HCT116 (cell line): Measurements from ENCODE around the gene PRKACG. TPM values are rescaled to one million over a fixed set of nuclear protein-coding genes. Genes with fewer than 3 reads are reported as not detected.

Experiments used
- ATAC-seq: fragments of 200-7000 bp; cut with Tn5 transposase; 2 replicates; pipeline ENCODE4 v1.9.1; 2020; ENCODE audit warnings: mild to moderate bottlenecking, moderate library complexity
- BruUV-seq: library from RNA; stranded (reverse); fragments of 400-500 nt; replicated peaks from 2 replicates; lab custom pipeline; 2021; lab: Mats Ljungman, UMichigan
- CTCF ChIA-PET: fragments of 300-600 bp; sonication (Branson Sonifier 250); formaldehyde crosslinking; loops from one replicate; lab custom pipeline; 2021; ENCODE audit warnings: antibody characterized with exemption; lab: Charles Lee
- POLR2A ChIA-PET: fragments of 300-600, 350-600 bp; sonication (Branson Sonifier 250); formaldehyde crosslinking; loops from one replicate; lab custom pipeline; 2021; ENCODE audit warnings: antibody characterized with exemption; lab: Charles Lee
- RAD21 ChIA-PET, 2 experiments: fragments of 300-600 bp; sonication (Branson Sonifier 250); formaldehyde crosslinking; loops; one replicate each; lab custom pipeline; 2023; ENCODE audit warnings: low total read pairs in 2 of 2; ENCODE audit not compliant: uncharacterized antibody in 2 of 2, unreplicated experiment in 2 of 2, low non-redundant PET in 1 of 2; lab: Charles Lee
- DNase-seq: peaks from one replicate; pipeline ENCODE4 v3.0.0-alpha.2; 2010; ENCODE audit warnings: low read depth, low spot score
- H2AFZ ChIP-seq: fragments of 200-600 bp; shearing (Covaris generic), sonication (generic); 2 replicates; pipeline ENCODE4 v1.6.1; 2017; ENCODE audit warnings: low read depth, mixed run types, mixed read lengths, antibody characterized with exemption, low read length; ENCODE audit not compliant: poor library complexity, severe bottlenecking
- H3K27ac ChIP-seq: 2 replicates; pipeline ENCODE4 v1.5.1; 2012; ENCODE audit warnings: low read depth, low read length
- H3K27me3 ChIP-seq: fragments of 200-600 bp; sonication (generic); 2 replicates; pipeline ENCODE4 v1.6.1; 2016; ENCODE audit warnings: mixed run types, low read length, mixed read lengths; ENCODE audit not compliant: insufficient read depth
- H3K36me3 ChIP-seq, 2 experiments: fragments of 200-500 bp in 1 of 2; fragments of 200-600 bp in 1 of 2; sonication (Bioruptor generic) in 1 of 2; sonication (generic) in 1 of 2; 2 replicates each; pipeline versions ENCODE4 v1.5.1 to v1.6.1; 2014 to 2016; ENCODE audit warnings: low read length in 2 of 2, inconsistent platforms in 1 of 2, mixed read lengths in 1 of 2, mixed run types in 1 of 2; ENCODE audit not compliant: insufficient read depth in 2 of 2, control insufficient read depth in 1 of 2
- H3K4me1 ChIP-seq, 2 experiments: fragments of 200-600 bp in 1 of 2; sonication (generic) in 1 of 2; 2 replicates each; pipeline versions ENCODE4 v1.5.1 to v1.6.1; 2012 to 2017; ENCODE audit warnings: low read length in 2 of 2, inconsistent platforms in 1 of 2, mild to moderate bottlenecking in 1 of 2, mixed read lengths in 1 of 2, mixed run types in 1 of 2, moderate library complexity in 1 of 2; ENCODE audit not compliant: insufficient read depth in 2 of 2, control insufficient read depth in 1 of 2
- H3K4me2 ChIP-seq: fragments of 200-600 bp; sonication (generic); 2 replicates; pipeline ENCODE4 v1.6.1; 2017; ENCODE audit warnings: mixed run types, low read length, mixed read lengths
- H3K4me3 ChIP-seq, 2 experiments: fragments of 200-600 bp in 1 of 2; sonication (generic) in 1 of 2; replicated peaks in 1 of 2; 2 replicates each; pipeline ENCODE4 v1.5.1; 2011 to 2016; ENCODE audit warnings: low read length in 2 of 2, control low read depth in 1 of 2, low read depth in 1 of 2, mild to moderate bottlenecking in 1 of 2, mixed read lengths in 1 of 2, mixed run types in 1 of 2
- H3K79me2 ChIP-seq: fragments of 200-600 bp; sonication (generic); 2 replicates; pipeline ENCODE4 v1.6.1; 2017; ENCODE audit warnings: mild to moderate bottlenecking, mixed run types, low read length, moderate library complexity, mixed read lengths; ENCODE audit not compliant: insufficient read depth
- H3K9ac ChIP-seq: fragments of 200-600 bp; sonication (generic); 2 replicates; pipeline ENCODE4 v1.6.1; 2016; ENCODE audit warnings: low read length, mixed read lengths
- H3K9me2 ChIP-seq: fragments of 200-600 bp; sonication (generic), shearing (Covaris generic); 2 replicates; pipeline ENCODE4 v1.6.1; 2017; ENCODE audit warnings: mixed run types, mild to moderate bottlenecking, moderate library complexity; ENCODE audit not compliant: insufficient read depth
- H3K9me3 ChIP-seq, 2 experiments: fragments of 200-500 bp in 1 of 2; fragments of 200-600 bp in 1 of 2; sonication (Bioruptor generic) in 1 of 2; sonication (generic) in 1 of 2; 2 replicates each; pipeline ENCODE4 v1.6.1; 2014 to 2017; ENCODE audit warnings: low read length in 2 of 2, mixed read lengths in 2 of 2, inconsistent platforms in 1 of 2, low read depth in 1 of 2, mild to moderate bottlenecking in 1 of 2, mixed run types in 1 of 2, moderate library complexity in 1 of 2; ENCODE audit not compliant: control insufficient read depth in 1 of 2, insufficient read depth in 1 of 2
- H4K20me1 ChIP-seq: fragments of 200-600 bp; sonication (generic), shearing (Covaris generic); 2 replicates; pipeline ENCODE4 v1.6.1; 2017; ENCODE audit warnings: mixed run types, mild to moderate bottlenecking, moderate library complexity; ENCODE audit not compliant: insufficient read depth
- CBX3 ChIP-seq: IDR thresholded peaks from 2 replicates; pipeline ENCODE4 v1.6.1; 2012; ENCODE audit warnings: low read depth
- CEBPB ChIP-seq: IDR thresholded peaks from 2 replicates; pipeline ENCODE4 v1.6.1; 2012; ENCODE audit warnings: low read depth
- CTCF ChIP-seq, 3 experiments: fragments of 200-600 bp in 1 of 3; sonication (generic) in 1 of 3; IDR thresholded peaks in 2 of 3; conservative IDR thresholded peaks in 1 of 3; 2 replicates each; pipeline ENCODE4 v1.5.1; 2012 to 2017; ENCODE audit warnings: low read depth in 2 of 3, low read length in 2 of 3, antibody characterized with exemption in 1 of 3, borderline replicate concordance in 1 of 3, control low read depth in 1 of 3, mild to moderate bottlenecking in 1 of 3, mixed read lengths in 1 of 3, mixed run types in 1 of 3, moderate library complexity in 1 of 3; ENCODE audit not compliant: insufficient read depth in 1 of 3
- ELF1 ChIP-seq: IDR thresholded peaks from 2 replicates; pipeline ENCODE4 v1.6.1; 2012; ENCODE audit warnings: low read depth, borderline replicate concordance
- EZH2 ChIP-seq: fragments of 200-600 bp; sonication (generic); IDR thresholded peaks from 2 replicates; pipeline ENCODE4 v1.6.1; 2017; ENCODE audit warnings: antibody characterized with exemption, mixed run types
- EZH2phosphoT487 ChIP-seq: fragments of 200-600 bp; IDR thresholded peaks from 2 replicates; pipeline ENCODE4 v1.6.1; 2018; ENCODE audit warnings: antibody characterized with exemption, borderline replicate concordance
- FOSL1 ChIP-seq: IDR thresholded peaks from 2 replicates; pipeline ENCODE4 v1.6.1; 2012; ENCODE audit warnings: low read depth
- JUND ChIP-seq: IDR thresholded peaks from 2 replicates; pipeline ENCODE4 v1.6.1; 2012
- POLR2A ChIP-seq: IDR thresholded peaks from 2 replicates; pipeline ENCODE4 v1.7.0; 2011; ENCODE audit warnings: borderline replicate concordance; ENCODE audit not compliant: insufficient read depth, insufficient read length; ENCODE audit errors: extremely low read depth
- RAD21 ChIP-seq: IDR thresholded peaks from 2 replicates; pipeline ENCODE4 v1.6.1; 2012; ENCODE audit warnings: low read depth, mild to moderate bottlenecking
- SIN3A ChIP-seq: IDR thresholded peaks from 2 replicates; pipeline ENCODE4 v1.6.1; 2012; ENCODE audit warnings: low read depth
- SP1 ChIP-seq: IDR thresholded peaks from 2 replicates; pipeline ENCODE4 v1.6.1; 2012; ENCODE audit warnings: low read depth
- SRF ChIP-seq: IDR thresholded peaks from 2 replicates; pipeline ENCODE4 v1.6.1; 2012; ENCODE audit warnings: low read depth
- TCF7L2 ChIP-seq: IDR thresholded peaks from 2 replicates; pipeline ENCODE4 v1.7.0; 2011; ENCODE audit warnings: borderline replicate concordance, inconsistent platforms; ENCODE audit not compliant: insufficient read depth, insufficient read length; ENCODE audit errors: extremely low read depth
- YY1 ChIP-seq: IDR thresholded peaks from 2 replicates; pipeline ENCODE4 v1.6.1; 2011; ENCODE audit warnings: low read length, low read depth, moderate library complexity, mild to moderate bottlenecking; ENCODE audit not compliant: insufficient replicate concordance; ENCODE audit errors: extremely low read depth
- ZBTB33 ChIP-seq: IDR thresholded peaks from 2 replicates; pipeline ENCODE4 v1.6.1; 2011; ENCODE audit warnings: mild to moderate bottlenecking, low read length, moderate library complexity; ENCODE audit not compliant: insufficient replicate concordance; ENCODE audit errors: extremely low read depth
- ZFX ChIP-seq: fragments of 450-650 bp; IDR thresholded peaks from 2 replicates; pipeline ENCODE4 v1.6.1; 2017
- intact Hi-C: fragments of 100-400 bp; cut with micrococcal nuclease; formaldehyde crosslinking; loops from 2 replicates; pipeline ENCODE4 v1.10.0; 2022
- total RNA-seq: library from RNA; stranded (reverse); gene quantifications from one replicate; pipeline ENCODE4 v1.2.1, GENCODE V29; 2021; ENCODE audit not compliant: unreplicated experiment
- TF ChIP-seq, protein P1 (sequence below): IDR thresholded peaks from 2 replicates; pipeline ENCODE4 v1.6.1; 2012; ENCODE audit warnings: low read depth
- TF ChIP-seq, protein P2 (sequence below): IDR thresholded peaks from 2 replicates; pipeline ENCODE4 v1.6.1; 2012
- TF ChIP-seq, protein P3 (sequence below): IDR thresholded peaks from 2 replicates; pipeline ENCODE4 v1.6.1; 2012

PRKACG gene
- total RNA-seq, 1 experiment from 2014 or later, result not detected

DNA sequence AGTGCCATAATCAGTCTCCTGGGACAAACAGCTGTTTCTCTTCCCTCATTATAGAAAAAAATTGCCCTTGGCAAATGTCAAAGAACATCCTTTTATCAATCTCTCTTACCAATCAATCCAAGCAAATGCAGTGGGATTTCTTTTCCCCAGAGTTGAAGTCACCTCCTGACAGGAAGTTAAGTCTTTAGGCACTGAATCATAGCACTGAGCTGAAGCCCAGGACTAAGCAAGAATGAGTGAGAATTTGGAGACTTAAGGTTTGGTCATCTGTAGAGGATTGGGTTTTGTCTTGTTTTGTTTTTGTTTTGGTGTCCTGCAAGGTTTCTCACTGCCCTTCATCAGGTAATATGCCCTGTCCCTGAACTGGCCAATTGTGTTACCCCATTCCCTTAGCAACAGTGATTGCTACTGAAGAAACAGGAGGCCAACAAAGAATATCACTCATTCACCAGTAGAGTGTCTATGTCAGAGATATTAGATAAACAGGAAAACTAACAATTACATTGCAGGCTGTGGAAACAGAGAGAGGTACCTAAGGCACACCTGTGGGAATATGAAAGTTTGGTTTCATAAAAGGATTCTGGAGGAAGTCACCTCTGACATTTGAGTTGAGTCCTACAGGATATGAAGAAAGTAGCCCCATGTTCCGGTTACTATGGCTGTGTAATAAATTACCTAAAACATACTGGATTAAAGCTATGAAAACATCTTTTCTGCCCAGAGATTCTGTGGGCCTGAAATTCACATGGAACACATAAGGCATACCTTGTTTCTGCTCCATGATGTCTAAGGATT, 17.1 kb upstream of the PRKACG start:
- no TSS peak for BruUV-seq
- Histone ChIP-seq H3K9ac (no peak overlapping the region), H3K4me1 (peaks cover 0 to 7% of the 10 kb centered on the region in 2 experiments; a peak in 1 of 4 replicates), H3K27ac (no peak overlapping the region), H4K20me1 (no peaks in the 10 kb centered on the region), H3K79me2 (peaks cover 2% of the 10 kb centered on the region), H3K4me3 (no peak overlapping the region), H3K27me3 (no peaks in the 10 kb centered on the region), H3K36me3 (no peaks in the 10 kb centered on the region), H2AFZ (no peak overlapping the region), H3K9me3 (peaks cover 0 to 4% of the 10 kb centered on the region in 2 experiments; a peak in 2 of 4 replicates), H3K4me2 (no peak overlapping the region), H3K9me2 (no peaks in the 10 kb centered on the region)
- intact Hi-C loops, result loop anchor here (10.0 kb wide), 2 partner anchors 94 to 294 kb away; partner anchors contain the start of gene ENTREP1
- ChIA-PET POLR2A (no interaction called here), RAD21 (no interaction called here), CTCF (no interaction called here)
- no peak for DNase-seq
- ATAC-seq, result no peak
- TF ChIP-seq YY1 (no peak), FOSL1 (no peak), SP1 (no peak), SRF (no peak), ZBTB33 (no peak), EZH2phosphoT487 (no peak), EZH2 (no peak), TCF7L2 (no peak), SIN3A (no peak), CTCF (IDR thresholded peaks at IDR 0.05 in 2 of 3, conservative IDR thresholded peaks at IDR 0.05 in 1 of 3; ENCODE audit: borderline replicate concordance in 1 of 3, insufficient read depth in 1 of 3, low read depth in 2 of 3, low read length in 2 of 3) (no peak), ELF1 (no peak), JUND (no peak), CBX3 (no peak), RAD21 (no peak), POLR2A (no peak), CEBPB (no peak), ZFX (no peak)
- TF ChIP-seq, protein P1, sequence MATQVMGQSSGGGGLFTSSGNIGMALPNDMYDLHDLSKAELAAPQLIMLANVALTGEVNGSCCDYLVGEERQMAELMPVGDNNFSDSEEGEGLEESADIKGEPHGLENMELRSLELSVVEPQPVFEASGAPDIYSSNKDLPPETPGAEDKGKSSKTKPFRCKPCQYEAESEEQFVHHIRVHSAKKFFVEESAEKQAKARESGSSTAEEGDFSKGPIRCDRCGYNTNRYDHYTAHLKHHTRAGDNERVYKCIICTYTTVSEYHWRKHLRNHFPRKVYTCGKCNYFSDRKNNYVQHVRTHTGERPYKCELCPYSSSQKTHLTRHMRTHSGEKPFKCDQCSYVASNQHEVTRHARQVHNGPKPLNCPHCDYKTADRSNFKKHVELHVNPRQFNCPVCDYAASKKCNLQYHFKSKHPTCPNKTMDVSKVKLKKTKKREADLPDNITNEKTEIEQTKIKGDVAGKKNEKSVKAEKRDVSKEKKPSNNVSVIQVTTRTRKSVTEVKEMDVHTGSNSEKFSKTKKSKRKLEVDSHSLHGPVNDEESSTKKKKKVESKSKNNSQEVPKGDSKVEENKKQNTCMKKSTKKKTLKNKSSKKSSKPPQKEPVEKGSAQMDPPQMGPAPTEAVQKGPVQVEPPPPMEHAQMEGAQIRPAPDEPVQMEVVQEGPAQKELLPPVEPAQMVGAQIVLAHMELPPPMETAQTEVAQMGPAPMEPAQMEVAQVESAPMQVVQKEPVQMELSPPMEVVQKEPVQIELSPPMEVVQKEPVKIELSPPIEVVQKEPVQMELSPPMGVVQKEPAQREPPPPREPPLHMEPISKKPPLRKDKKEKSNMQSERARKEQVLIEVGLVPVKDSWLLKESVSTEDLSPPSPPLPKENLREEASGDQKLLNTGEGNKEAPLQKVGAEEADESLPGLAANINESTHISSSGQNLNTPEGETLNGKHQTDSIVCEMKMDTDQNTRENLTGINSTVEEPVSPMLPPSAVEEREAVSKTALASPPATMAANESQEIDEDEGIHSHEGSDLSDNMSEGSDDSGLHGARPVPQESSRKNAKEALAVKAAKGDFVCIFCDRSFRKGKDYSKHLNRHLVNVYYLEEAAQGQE, result no peak
- TF ChIP-seq, protein P2, sequence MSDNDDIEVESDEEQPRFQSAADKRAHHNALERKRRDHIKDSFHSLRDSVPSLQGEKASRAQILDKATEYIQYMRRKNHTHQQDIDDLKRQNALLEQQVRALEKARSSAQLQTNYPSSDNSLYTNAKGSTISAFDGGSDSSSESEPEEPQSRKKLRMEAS, result no peak
- TF ChIP-seq, protein P3, sequence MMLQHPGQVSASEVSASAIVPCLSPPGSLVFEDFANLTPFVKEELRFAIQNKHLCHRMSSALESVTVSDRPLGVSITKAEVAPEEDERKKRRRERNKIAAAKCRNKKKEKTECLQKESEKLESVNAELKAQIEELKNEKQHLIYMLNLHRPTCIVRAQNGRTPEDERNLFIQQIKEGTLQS, result no peak
